ENCODE results near the gene PPP2CA.

Gene PPP2CA

DNA sequence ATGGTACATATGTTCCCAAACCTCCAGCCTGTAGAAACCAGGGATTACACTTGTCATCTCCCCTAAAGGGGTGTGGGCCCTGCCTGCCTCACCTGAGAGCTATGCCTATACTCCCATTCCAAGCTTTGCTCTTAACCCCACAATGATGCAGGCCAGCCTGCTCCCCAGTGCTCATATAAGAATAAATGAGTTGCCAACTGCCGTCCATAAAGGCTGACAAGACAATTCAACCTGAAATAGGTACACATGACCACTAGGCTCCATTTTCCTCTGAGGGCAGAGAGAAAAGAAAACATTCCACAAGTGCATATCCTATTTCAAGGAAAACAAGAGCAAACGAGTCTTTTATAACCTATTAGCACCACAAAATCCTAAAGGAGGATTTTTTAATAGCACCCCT lies 77.6 kb downstream of the PPP2CA start:
- DNase-seq (ENCODE audit: low spot score), result no peak
- TF ChIP-seq, protein P1, sequence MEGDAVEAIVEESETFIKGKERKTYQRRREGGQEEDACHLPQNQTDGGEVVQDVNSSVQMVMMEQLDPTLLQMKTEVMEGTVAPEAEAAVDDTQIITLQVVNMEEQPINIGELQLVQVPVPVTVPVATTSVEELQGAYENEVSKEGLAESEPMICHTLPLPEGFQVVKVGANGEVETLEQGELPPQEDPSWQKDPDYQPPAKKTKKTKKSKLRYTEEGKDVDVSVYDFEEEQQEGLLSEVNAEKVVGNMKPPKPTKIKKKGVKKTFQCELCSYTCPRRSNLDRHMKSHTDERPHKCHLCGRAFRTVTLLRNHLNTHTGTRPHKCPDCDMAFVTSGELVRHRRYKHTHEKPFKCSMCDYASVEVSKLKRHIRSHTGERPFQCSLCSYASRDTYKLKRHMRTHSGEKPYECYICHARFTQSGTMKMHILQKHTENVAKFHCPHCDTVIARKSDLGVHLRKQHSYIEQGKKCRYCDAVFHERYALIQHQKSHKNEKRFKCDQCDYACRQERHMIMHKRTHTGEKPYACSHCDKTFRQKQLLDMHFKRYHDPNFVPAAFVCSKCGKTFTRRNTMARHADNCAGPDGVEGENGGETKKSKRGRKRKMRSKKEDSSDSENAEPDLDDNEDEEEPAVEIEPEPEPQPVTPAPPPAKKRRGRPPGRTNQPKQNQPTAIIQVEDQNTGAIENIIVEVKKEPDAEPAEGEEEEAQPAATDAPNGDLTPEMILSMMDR (IDR thresholded peaks at IDR 0.05; ENCODE audit: extremely low read depth, missing control alignments), result no peak

DNA sequence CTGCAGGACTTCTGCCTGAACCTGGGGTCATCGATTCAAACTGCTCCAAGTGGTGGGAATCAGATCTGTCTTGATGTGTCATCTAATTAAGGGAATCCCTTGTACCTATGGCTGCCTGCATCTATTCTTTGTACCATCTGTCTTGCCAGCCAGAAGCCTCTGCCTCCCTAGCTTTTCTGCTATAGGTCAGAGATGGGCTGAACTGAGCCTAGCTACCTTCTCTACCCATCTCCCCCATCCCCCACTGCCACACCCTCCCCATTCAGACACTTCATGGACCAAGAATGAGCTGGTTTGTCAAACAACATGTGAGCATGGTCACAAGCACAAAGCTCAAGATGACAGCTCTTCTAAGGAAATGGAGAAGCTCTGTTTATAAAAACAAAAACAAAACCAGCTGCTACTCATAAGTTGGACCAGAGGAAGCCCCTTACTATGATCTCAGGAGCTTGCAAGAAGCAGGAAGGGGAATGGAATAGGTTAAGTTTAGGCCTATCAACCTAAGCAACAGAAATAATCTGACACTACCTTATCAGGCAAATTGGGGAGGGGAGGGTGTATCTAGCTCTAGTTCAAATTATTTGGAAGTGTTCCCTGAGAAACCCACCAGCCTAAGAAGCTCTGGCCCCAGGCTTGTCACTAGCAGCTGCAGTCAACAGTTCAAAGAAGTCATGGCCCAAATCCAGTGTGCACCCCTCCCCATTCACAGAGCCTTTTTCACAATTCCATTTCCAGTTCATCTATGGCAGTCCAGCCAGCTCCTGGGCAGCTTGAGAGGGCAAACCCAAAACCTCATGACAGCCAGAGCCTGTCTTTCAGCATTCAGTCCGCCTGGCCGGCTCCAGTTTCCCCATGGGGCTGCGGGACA lies 79.0 kb downstream of the PPP2CA start:
- no peak for DNase-seq (ENCODE audit: low spot score)
- TF ChIP-seq, protein P1 (IDR thresholded peaks at IDR 0.05; ENCODE audit: extremely low read depth, missing control alignments), result no peak

- peak; percentile 60 for DNase-seq (ENCODE audit: low spot score)
- TF ChIP-seq, protein P1 (IDR thresholded peaks at IDR 0.05; ENCODE audit: extremely low read depth, missing control alignments), result peak; percentile 92
These were observed 79.9 kb downstream of the PPP2CA start for GRCh38 chr5:134145779-134146581.

DNA sequence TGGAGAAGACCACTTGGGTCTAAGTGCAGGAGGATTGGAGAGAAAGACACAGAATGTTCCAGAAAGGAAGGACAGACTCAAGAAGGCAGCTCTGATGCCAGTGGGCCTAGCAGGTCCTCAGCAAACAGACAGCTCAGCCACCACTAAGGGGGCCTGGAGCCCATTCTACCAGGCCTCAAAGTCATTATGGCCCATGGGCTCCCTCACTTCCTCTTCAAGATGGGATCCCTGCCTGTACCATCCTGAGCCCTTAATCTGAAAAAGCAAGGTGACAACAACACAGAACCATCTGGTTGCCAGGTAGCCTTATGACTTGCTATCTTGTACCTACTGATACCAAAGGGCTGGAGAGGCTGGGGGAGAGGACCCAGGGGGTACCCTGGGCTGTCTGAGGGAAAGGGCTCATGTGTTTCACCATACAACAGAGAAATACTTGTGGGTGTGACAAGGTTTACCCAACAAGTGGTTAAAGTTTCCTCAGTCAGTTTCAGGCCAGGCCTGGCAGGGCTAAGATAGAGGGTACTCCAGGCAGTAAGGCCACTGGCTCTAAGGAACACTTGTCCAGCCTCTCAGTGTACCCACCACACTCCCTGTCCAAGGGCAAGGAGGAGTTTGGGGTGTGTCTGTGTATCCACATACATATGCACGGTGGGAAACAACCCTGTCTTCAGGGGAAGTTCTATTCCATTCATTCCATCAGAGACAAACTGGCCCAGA lies 80.7 kb downstream of the PPP2CA start:
- no peak for DNase-seq (ENCODE audit: low spot score)
- TF ChIP-seq, protein P1 (IDR thresholded peaks at IDR 0.05; ENCODE audit: extremely low read depth, missing control alignments), result no peak
